Fibroblast of skin of scalp (primary cell): ENCODE measurements around the gene CLIC6. TPM values are rescaled to one million over a fixed set of nuclear protein-coding genes. Genes with fewer than 3 reads are reported as not detected.

Source experiments
- DNase-seq: peaks from one replicate; pipeline ENCODE4 v3.0.0-alpha.2; 2013
- polyA plus RNA-seq, 2 experiments: library from polyadenylated mRNA; unstranded; fragments of 120-200 nt; gene quantifications; one replicate each; pipeline ENCODE4 v1.2.1, GENCODE V29; 2013; ENCODE audit not compliant: insufficient read length in 2 of 2

Gene CLIC6
- polyA plus RNA-seq (2013, experiment 1 of 2; ENCODE audit: insufficient read length), result 0.05 TPM
- not detected for polyA plus RNA-seq (2013, experiment 2 of 2; ENCODE audit: insufficient read length)

DNA sequence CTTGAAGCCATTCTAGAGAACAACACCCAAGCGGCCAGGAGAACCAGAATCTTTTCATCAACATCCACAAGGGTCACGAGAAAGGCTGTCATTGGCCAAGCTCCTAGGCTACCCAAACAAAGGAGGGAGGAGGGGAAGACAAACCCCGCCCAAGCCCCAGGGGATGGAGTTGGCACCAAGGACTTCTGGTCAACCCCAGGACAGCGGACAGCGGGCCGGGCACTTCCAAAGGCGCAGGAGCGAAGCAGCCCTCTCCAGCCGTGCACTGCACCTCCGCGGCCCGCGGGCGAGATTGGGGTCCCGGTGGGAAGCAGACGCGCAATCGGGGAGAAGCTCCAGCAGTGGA lies at the start of gene CLIC6:
CLIC6 (plus strand) TSS at position 192 of the 346 bp plus-strand sequence. CDS start 395 bp downstream, outside the sequence.
- DNase-seq, result no peak

DNA sequence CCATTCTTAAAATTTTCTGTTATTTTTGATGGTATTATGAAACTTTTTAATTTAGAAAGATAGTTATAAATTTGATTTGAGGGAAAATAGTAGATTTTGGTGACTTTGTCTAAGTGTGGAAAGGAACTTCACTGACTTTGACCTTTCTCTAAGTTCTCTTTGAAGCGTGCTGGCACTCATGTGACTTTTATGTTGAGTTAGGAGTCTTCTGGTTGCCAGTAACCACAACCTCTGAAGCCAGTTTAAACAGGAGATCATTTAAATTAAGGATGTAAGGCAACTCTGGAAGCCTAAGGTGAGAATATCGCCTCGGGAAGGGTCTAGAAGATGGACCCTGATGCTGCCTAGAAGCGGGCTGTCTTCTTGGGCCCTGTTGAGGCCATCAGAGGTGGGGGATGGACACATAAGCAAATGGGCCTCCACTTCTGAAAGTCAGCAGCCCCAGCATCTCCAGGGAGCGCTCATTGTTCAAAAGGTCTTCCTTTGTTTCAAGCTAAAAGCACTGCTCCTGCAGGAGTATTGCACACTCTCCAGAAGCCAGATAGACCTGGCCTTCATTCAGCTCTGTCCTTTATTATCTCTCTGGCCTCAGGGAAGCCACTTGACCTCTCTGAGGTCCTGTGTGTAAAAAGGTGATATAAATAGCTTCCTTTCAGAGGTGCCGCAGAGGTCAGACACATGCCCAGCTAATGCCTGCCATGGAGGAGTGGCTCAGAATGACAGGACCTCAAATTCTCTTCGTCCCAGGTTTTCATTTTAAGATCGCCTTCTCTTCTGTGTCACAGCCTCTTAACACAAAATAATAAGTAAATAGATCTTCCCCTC lies 48.7 kb upstream of the CLIC6 start:
- no peak for DNase-seq

GRCh38 chr21:34621434-34622350 lies 47.1 kb upstream of the CLIC6 start:
- no peak for DNase-seq

GRCh38 chr21:34623516-34623915 lies 45.3 kb upstream of the CLIC6 start:
- no peak for DNase-seq

- DNase-seq, result no peak
Observed at GRCh38 chr21:34625030-34625593, 43.7 kb upstream of the CLIC6 start.

GRCh38 chr21:34626131-34626530 lies 42.7 kb upstream of the CLIC6 start:
- no peak for DNase-seq

- peak; percentile 59 for DNase-seq
Observed at GRCh38 chr21:34630536-34631143, 38.2 kb upstream of the CLIC6 start.

DNA sequence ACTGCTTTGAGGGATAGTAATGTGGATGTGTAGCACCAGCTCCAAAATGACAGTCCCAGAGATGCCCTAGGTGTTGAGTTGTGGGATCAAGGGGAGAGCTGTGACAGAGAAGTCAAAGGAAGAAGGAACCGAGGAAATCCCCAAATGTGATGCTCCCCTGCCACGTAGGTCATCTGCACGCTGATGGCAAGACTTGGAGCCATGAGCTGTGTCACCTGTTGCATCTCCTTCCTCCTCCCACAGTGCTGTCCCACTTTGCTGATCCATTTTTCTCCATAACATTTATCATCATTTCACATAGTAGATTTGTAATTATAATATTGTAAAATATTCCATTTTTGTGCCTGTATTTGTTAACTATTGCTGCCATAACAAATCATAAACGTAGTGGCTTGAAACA lies 36.3 kb upstream of the CLIC6 start:
- DNase-seq, result no peak

DNA sequence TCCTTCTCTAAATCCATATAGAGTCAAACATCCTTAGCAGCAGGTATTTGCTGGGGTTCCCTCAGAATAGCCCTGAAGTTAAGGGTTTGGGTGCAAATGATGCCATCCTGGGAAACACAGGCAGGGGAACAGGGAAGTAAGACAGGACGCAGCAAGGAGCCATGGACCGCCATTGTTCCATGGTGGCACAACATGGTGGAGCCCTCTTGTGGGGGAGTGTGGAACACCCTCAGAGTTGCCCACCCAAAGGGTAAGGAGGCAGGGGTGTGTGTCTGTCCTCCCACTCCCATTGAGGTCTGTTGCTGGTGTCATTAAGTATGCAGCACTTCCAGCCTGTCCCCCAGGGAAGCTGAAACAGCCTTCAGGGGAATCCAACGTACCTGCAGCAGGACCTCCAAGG lies 33.5 kb upstream of the CLIC6 start:
- DNase-seq, result no peak

DNA sequence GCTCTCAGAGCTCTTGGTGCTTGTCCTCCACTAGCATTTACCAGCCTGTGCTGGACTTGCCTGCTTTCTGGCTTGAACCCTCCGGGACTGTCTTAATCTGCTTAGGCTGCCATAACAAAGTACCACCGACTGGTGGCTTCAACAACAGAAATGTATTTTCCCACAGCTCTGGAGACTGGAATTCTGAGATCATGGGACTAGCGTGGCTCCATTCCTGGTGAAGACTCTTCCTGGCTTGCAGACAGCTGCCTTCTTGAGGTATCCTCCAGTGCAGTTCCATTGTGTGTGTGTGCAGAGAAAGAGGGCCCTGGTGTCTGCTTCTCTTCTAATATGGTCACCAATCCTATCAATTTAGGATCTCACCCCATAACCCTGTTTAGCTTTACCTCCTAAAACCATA lies 31.8 kb upstream of the CLIC6 start:
- DNase-seq, result no peak

DNA sequence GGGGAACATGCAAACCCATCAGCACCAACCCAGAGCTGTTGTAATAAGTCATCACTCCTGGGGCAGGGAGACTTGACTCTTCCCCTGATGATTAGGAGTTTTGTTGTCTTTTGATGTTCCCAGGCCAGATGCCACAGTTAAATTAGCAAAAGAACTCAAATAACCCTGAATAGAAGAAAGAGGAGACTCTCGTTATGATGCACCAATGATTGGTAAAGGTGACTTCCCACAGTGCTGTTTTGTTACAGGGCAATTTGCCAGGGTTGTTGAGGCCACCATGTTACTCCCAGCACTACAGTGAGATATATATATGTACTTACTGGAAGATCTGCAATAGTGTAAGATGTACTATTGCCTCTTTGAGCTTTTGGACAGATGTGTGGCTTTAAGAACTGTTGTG lies 29.5 kb upstream of the CLIC6 start:
- no peak for DNase-seq

DNA sequence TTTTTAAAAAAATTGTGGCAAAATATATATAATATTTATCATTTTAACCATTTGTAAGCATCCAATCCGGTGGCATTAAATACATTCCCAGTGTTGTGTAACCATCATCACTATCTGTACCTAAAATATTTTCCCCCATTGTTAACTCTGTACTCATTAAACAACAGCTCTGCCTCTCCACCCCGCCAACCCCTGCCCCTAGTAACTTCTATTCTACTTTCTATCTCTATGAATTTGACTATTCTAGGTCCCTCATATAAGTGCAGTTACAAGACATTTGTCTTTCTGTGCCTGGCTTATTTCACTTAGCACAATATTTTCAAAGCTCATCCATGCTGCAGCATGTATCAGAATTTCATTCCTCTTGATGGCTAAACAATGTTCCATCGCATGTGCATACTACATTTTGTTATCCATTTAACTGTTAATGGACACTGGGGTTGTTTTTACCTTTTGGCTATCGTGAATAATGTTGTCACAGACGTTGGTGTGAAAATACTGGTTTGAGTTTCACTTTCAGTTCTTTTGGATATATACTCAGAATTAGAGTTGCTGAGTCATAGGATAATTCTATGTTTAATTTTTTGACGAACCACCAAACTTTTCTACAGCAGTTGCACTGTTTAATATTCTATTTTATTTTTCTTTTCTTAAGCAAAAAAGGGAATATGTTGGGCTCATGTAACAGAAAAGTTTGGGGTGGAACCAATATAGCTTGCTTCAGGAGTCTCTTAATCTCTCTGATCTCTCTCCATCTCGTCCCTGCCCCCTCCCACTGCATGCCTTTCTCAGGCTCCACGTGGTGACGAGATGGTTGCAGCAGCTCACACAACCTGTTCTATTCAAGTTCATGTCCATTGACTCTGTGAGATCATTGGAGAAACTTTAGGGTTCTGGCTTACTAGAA lies 28.7 kb upstream of the CLIC6 start:
- DNase-seq, result no peak

GRCh38 chr21:34640858-34641257 lies 27.9 kb upstream of the CLIC6 start:
- peak; percentile 65 for DNase-seq

DNA sequence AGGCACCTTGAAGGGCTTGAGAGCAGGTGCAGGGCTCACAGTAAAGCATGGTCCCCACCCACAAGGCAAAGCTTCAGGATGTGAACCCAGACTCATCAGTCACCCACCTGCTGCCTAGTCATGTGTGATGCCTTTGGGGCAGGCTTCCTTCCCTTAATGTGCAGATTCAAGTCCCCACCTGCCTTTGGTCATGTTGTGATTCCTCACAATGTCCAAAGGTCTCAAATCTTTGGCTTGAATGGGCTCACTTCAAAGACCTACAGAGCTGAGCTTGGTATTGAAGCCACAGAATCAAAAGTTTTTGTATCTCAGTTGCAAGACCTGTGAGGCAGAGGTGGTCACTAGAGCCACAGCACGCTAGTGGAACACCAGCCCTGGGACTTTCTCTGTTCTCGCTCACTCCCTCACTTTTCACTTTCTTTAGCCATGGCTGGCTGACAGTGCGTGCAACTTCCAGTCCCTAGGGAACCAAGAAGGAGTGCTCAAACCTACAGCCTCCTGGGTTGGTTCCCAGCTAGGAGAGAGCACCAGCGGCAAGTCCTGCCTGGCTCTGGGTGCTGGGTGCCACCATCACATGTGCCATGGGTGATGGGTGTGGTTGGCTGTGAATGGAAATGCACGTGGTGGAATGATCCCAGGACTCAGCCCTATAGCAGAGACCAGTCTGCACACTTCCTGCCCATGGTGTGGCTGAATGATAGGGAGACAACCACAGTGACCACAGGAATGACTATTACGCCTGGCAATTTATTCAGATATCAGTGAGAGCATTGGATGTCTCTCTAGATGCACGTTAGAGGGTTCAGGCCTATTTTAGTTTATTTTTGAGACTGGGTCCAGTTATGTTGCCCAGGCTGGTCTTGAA lies 26.4 kb upstream of the CLIC6 start:
- peak; percentile 49 for DNase-seq

- no peak for DNase-seq
Observed at GRCh38 chr21:34644825-34645224, 24.0 kb upstream of the CLIC6 start.

DNA sequence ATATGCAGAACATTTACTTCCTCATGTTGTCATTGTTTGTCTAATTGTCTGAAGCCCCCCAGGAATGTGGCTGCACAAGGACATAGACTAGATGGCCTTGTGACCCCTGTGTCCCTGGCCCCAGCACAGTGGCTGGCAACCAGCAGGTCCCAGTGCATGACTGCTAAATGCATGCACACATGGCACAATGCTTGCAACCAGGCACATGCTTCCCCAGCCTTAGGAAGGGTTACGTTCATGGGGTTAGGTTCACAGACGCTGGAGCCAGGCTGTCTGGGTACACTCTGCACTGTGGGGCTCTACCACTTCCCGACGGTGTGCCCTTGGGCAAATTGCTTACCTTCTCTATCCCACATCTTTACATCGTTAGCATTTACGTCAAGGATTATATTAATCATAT lies 21.2 kb upstream of the CLIC6 start:
- DNase-seq, result no peak

GRCh38 chr21:34648739-34649297 lies 20.0 kb upstream of the CLIC6 start:
- DNase-seq, result no peak

DNA sequence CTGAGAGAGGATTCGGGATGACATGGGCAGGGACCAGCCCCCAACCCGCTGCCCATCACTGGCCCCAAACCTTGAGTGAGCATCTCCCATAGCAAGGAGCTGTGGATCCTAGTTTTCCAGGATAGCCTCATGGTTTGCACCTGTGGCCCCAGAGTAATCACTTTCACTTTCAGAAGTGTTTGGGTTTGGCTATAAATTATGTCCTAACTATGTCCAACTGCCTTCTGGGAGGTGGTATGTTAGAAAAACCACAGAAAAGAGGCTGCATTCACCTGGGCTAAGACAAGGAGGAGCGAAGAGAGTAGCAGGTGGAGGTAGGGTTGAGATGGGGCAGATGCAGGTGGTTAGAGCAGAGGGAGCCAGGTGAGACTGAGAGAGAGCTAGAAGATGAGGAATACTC lies 19.4 kb upstream of the CLIC6 start:
- no peak for DNase-seq

DNA sequence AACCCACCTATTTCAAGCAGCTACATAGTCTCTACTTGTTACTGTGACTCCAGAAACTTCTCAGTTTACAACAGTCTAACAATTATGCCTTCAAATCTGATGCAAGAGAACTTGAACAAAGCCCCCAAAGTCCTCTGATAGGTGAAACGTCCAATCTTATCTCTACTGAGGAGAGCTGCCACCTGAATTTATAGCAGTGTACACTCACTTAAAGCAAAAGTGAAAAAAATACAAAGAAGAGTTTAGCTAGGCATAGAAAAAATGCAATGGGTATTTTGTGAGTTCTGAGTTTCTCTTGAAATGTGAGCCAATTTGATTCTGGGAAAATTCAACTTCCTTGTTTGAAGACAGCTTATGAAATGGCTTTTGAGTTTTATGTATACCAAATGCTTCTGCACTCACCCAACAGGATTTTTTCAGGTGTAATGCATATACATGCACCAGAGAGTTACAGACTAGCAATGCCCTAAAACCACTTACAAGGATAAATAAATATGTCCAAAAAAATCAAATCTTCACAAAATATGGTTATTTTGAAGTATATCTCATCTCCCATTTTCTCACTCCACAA lies 17.8 kb upstream of the CLIC6 start:
- no peak for DNase-seq

- DNase-seq, result no peak
Observed at GRCh38 chr21:34651642-34652041, 17.2 kb upstream of the CLIC6 start.
